SKM-1 treated with dmso at 0.1 percent for 144 hours (cell line): Measurements from ENCODE around the gene KDM5B.

Experiments
- DNase-seq: peaks from one replicate; lab custom pipeline; 2025; ENCODE audit not compliant: unreplicated experiment; lab: John Stamatoyannopoulos, UW

Gene KDM5B

GRCh38 chr1:202689082-202689481 lies 119.1 kb downstream of the KDM5B start:
- DNase-seq, result no peak

DNA sequence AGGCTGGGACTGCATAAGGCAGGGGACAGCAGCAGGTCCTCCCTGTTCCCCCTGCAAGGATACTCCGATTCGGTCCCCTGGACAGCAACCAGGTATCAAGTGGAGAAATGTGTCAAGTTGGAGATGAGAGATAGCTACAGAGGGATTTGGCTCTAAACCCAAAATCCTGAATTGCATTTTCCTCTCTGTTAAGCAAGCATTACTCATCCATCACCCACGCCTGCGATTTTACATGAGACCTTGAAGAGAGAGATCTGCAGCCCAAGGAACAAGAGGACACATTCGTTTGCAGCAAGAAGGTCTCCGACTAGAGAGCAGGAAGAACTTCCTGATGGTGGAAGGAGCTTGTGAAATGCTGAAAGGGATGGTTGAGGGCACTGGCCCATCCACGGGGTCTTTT lies 119.8 kb downstream of the KDM5B start:
- no peak for DNase-seq

- no peak for DNase-seq
Observed at GRCh38 chr1:202687798-202688197, 120.4 kb downstream of the KDM5B start.

- DNase-seq, result no peak
Observed at GRCh38 chr1:202687370-202687769, 120.9 kb downstream of the KDM5B start.

DNA sequence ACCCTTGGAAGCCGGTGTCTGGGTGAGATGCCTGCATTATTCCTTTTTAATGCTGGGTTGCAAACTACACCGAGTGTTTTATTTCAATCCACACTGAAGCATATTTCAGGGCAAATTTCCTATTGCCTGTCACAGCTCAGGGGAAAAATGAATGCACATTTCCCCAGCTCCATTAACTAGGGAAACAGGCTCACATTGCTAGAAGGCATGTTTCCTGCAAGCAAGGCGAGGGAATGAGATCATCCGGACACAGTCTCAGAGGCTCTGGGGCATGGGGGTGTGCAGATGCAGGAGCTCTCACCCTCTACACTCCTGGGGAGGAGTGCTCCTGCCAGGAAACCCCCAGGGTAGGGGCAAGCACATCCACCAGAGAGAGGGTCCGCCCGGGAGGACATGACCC lies 122.6 kb downstream of the KDM5B start:
- DNase-seq, result no peak

DNA sequence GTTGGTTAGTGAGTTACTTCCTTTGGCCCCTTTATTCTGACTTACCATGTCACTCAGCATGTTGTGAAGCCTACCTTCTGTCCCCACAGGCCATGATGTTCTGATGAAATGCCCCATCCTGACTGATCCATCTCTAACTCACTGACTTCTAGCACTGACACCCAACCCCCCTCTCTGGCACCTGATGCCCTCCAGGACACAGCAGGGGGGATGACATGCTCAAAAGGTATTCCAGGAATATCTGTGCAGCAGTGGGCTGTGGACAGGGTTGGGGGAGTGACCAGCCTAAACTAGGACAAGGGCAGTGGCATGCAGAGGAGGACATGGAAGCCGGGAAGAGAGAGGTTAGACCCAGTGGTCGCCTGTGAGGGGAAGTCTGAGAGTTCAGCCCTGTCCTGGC lies 123.5 kb downstream of the KDM5B start:
- DNase-seq, result no peak

GRCh38 chr1:202683029-202683428 lies 125.2 kb downstream of the KDM5B start:
- no peak for DNase-seq

DNA sequence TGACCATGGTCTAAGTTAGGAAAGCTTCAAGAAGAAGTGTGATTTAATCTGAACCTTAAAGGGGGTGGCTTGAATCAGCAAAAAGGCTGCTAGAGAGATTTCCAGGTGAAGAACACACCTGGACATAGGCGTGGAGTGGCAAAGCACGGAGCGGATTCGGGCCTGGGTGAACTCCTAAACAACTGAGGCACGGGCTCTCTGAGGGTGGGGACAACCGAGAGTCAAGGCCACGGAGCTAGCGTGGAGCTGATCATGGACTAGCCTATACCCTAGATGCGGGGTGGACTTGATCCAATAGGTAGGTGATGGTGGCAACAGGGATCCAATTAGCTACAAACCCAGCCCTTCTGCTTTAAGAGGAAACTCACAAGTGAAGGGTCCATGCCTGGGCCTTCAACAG lies 125.7 kb downstream of the KDM5B start:
- DNase-seq, result no peak

- no peak for DNase-seq
Observed at GRCh38 chr1:202681736-202682420, 126.3 kb downstream of the KDM5B start.

DNA sequence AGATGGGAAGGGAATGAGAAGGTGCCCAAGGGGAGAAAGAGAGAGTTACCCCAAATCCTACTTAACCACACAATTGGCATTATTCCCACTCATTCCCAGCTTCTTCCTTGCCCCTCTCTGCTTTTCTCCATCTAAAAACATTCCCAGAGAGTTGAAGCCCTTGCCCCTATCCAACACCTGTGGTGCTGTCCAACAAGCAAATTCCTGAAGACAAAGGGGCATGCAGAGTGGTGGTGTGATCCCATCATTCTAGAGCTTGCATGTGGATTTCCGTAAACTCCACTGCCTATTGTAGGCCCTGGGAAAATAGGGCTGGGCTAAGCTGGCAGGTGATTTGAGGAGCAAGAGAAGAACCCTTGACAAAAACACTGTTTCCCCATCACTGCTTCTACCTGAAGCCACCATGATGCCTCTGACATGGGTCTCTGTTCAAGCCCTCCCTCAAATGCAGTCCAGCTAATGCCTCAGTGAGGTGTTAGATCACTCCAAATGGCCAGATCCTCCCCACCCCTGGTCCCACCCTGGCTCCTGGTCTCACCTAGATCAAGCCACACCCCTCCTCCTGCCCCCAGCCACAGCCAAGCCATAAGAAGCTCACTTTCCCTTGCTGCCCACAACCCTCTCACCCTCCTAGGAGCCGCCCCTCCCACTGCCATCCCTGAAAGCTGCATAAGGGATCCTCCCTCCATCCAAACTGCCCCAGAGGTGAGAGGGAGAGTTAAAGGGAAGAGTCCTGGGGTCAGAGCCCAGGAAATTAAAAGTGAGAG lies 127.5 kb downstream of the KDM5B start:
- DNase-seq, result no peak

DNA sequence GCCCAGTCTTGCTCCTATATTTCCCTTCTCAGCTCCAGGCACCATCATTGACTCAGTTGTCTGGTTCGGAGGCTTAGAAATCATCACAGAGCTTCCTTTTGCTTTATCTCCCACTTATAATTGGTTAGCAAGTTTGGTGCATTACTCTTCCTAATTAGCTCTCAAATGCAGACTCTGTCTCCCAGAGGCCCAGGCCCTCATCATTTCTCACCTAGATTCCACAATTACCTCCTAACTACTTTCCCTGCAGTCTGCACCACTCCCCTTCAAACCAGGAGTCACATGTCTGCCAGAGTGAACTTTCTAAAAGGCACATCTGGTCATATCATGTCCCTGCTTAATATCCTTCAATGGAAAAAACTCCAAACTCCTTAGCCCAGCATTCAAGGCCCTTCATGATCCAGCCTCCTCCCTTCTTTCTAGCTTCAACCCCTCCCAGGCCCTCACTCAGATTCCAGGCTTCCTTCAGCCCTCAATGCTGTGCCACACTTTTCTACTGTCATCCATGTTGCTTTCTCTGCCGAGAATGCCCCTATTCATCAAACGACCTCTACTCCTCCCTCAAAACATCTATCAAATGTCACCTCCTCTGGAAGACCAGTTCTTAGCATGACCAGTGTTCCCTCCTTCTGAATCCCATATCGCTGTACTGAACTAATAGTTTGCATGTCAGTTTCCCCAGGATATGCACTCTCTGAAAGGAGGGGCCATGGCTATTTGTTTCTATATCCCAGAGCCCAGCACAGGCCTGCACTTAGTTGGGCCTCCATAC lies 128.6 kb downstream of the KDM5B start:
- DNase-seq, result no peak

DNA sequence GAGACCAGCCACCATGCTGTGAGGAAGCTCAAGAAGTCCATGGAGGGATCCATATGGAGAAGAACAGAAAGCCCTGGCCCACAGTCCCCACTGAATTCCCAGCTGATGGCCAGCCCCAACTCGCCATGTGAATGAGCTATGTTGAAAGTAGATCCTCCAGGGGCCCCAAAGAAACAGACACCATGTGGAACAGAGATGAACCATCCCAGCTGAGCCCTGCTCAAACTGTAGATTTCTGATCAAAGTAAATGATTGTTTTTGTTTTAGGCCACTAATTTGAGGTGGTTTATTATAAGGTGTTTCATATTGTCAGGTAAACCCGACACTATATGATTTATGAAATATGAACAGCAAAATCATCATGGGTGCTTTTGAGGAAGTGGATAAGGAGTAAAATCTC lies 130.8 kb downstream of the KDM5B start:
- DNase-seq, result no peak
